ENCODE results near the gene SAT2.
A peak's percentile ranks its signal among the peaks of the same experiment; 100 is the strongest.
"Not testable (repeated sequence)": the region's sequence is repeated elsewhere in the genome, so short reads cannot be mapped to it uniquely, and the experiment has no call there.

The SAT2 gene

GRCh38 chr17:7627250-7628121 is at the start of gene SAT2:
TSS of gene SAT2 (minus strand) at chr17:7627821. CDS start at chr17:7627635, 186 bp downstream.
- DNase-seq (ENCODE audit: low read depth) = peak; percentile 49

GRCh38 chr17:7676533-7676932 is 48.9 kb upstream of the SAT2 start:
- no peak for DNase-seq (ENCODE audit: low read depth)

GRCh38 chr17:7674934-7675333 is 47.3 kb upstream of the SAT2 start:
- DNase-seq (ENCODE audit: low read depth) = no peak

- no peak for DNase-seq (ENCODE audit: low read depth)
Observed at GRCh38 chr17:7673239-7673638, 45.6 kb upstream of the SAT2 start.

GRCh38 chr17:7668482-7668881 is 40.9 kb upstream of the SAT2 start:
- DNase-seq (ENCODE audit: low read depth) = no peak

- no peak for DNase-seq (ENCODE audit: low read depth)
Observed at GRCh38 chr17:7667656-7668406, 40.2 kb upstream of the SAT2 start.

GRCh38 chr17:7656958-7657609 is 29.5 kb upstream of the SAT2 start:
- DNase-seq (ENCODE audit: low read depth) = no peak

- DNase-seq (ENCODE audit: low read depth) = no peak
Observed at GRCh38 chr17:7655541-7655840, 27.9 kb upstream of the SAT2 start.

- DNase-seq (ENCODE audit: low read depth) = no peak
Observed at GRCh38 chr17:7654832-7655540, 27.4 kb upstream of the SAT2 start.

GRCh38 chr17:7652388-7653356 is 25.1 kb upstream of the SAT2 start:
- no peak for DNase-seq (ENCODE audit: low read depth)

- no peak for DNase-seq (ENCODE audit: low read depth)
Observed at GRCh38 chr17:7651665-7652387, 24.2 kb upstream of the SAT2 start.

GRCh38 chr17:7651097-7651664 is 23.6 kb upstream of the SAT2 start:
- DNase-seq (ENCODE audit: low read depth) = no peak

GRCh38 chr17:7650509-7651096 is 23.0 kb upstream of the SAT2 start, which contains the start of gene ATP1B2:
TSS of gene ATP1B2 (plus strand) at chr17:7650926. CDS start at chr17:7651519, 593 bp downstream.
- peak; percentile 26 for DNase-seq (ENCODE audit: low read depth)

- no peak for DNase-seq (ENCODE audit: low read depth)
Observed at GRCh38 chr17:7647018-7647417, 19.4 kb upstream of the SAT2 start.

- no peak for DNase-seq (ENCODE audit: low read depth)
Observed at GRCh38 chr17:7646457-7646856, 18.8 kb upstream of the SAT2 start.

- DNase-seq (ENCODE audit: low read depth) = no peak
Observed at GRCh38 chr17:7644775-7645174, 17.2 kb upstream of the SAT2 start.

GRCh38 chr17:7641635-7642034 is 14.0 kb upstream of the SAT2 start:
- DNase-seq (ENCODE audit: low read depth) = not testable (repeated sequence)

- no peak for DNase-seq (ENCODE audit: low read depth)
Observed at GRCh38 chr17:7640783-7641182, 13.2 kb upstream of the SAT2 start.

GRCh38 chr17:7636163-7636562 is 8.5 kb upstream of the SAT2 start:
- no peak for DNase-seq (ENCODE audit: low read depth)

- no peak for DNase-seq (ENCODE audit: low read depth)
Observed at GRCh38 chr17:7634384-7634783, 6.8 kb upstream of the SAT2 start.
